Measurements from ENCODE around the gene CEMIP.

DNA sequence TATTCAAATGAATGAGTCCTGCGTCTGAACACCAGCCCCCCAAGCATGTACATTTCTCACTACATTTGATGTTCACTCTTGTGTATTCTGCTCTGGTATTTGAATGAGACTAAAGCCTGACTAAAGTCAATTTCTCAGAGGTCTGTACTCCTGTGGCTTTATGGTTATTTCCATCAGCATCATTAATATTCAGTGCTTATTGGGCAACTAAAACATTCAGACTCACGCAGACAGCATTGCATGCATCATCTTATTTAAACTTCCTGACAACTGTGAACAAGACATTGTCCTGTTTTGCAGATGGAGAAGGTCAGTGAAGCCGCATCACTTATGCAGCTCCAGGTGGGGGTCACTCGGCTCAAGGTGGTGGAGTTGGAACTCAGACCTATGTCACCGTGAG is 11.1 kb downstream of the CEMIP start:
- no peak for TF ChIP-seq EZH2 (IDR thresholded peaks at IDR 0.05)
- TF ChIP-seq CTCF (IDR thresholded peaks at IDR 0.05) = no peak

Measured in neural progenitor cell (in vitro differentiated cells).